CD4-positive, CD25-positive, alpha-beta regulatory T cell (primary cell): Measurements from ENCODE around the gene LMO2. TPM values are rescaled to one million over a fixed set of nuclear protein-coding genes. Genes with fewer than 3 reads are reported as not detected.

Experiments
- ATAC-seq, 2 donors: fragments of 150-1000 bp; cut with Tn5 transposase; one replicate each; pipeline ENCODE4 v1.10.0; 2021; ENCODE audit warnings: low read depth in 2 of 2, moderate number of reproducible peaks in 2 of 2, moderate library complexity in 1 of 2
- DNase-seq, 3 donors: peaks; one replicate each; pipeline versions ENCODE4 v3.0.0 to v3.0.0-alpha.2; 2012 to 2022; ENCODE audit warnings: mixed read lengths in 1 of 3
- H3K27ac ChIP-seq: one replicate; pipeline ENCODE4 v1.7.0; 2013; ENCODE audit warnings: mild to moderate bottlenecking, low read length; ENCODE audit not compliant: insufficient read depth, poor library complexity, severe bottlenecking
- H3K27me3 ChIP-seq: one replicate; pipeline ENCODE4 v1.7.0; 2013; ENCODE audit warnings: low read length; ENCODE audit not compliant: control insufficient read depth, insufficient read depth
- H3K36me3 ChIP-seq: one replicate; pipeline ENCODE4 v1.7.0; 2013; ENCODE audit warnings: mild to moderate bottlenecking, low read length, moderate library complexity; ENCODE audit not compliant: control insufficient read depth, insufficient read depth
- H3K4me1 ChIP-seq: 2 replicates; pipeline ENCODE4 v1.7.0; 2013; ENCODE audit warnings: mild to moderate bottlenecking, low read length; ENCODE audit not compliant: insufficient read depth, control insufficient read depth, poor library complexity, severe bottlenecking
- H3K4me3 ChIP-seq: one replicate; pipeline ENCODE4 v1.7.0; 2013; ENCODE audit warnings: low read depth, mild to moderate bottlenecking, low read length, moderate library complexity
- H3K9me3 ChIP-seq, 2 experiments: 1 replicate in 1 of 2; 2 replicates in 1 of 2; pipeline ENCODE4 v1.7.0; 2013; ENCODE audit warnings: low read length in 2 of 2, mild to moderate bottlenecking in 1 of 2, moderate library complexity in 1 of 2; ENCODE audit not compliant: control insufficient read depth in 2 of 2
- H3K27ac Mint-ChIP-seq, 3 donors: one replicate each; pipeline ENCODE4 v1.8.0; 2020 to 2022; ENCODE audit warnings: mild to moderate bottlenecking in 3 of 3, mixed read lengths in 3 of 3, moderate library complexity in 2 of 3
- H3K27me3 Mint-ChIP-seq: one replicate; pipeline ENCODE4 v1.8.0; 2022; ENCODE audit warnings: mild to moderate bottlenecking, mixed read lengths
- H3K36me3 Mint-ChIP-seq: one replicate; pipeline ENCODE4 v1.8.0; 2020; ENCODE audit warnings: mixed read lengths
- H3K4me1 Mint-ChIP-seq, 4 donors: one replicate each; pipeline ENCODE4 v1.8.0; 2020 to 2022; ENCODE audit warnings: mixed read lengths in 4 of 4, mild to moderate bottlenecking in 1 of 4
- H3K4me3 Mint-ChIP-seq, 4 donors: one replicate each; pipeline ENCODE4 v1.8.0; 2020 to 2022; ENCODE audit warnings: mild to moderate bottlenecking in 4 of 4, mixed read lengths in 4 of 4, moderate library complexity in 3 of 4
- H3K9me3 Mint-ChIP-seq, 7 donors: one replicate each; pipeline ENCODE4 v1.8.0; 2020 to 2022; ENCODE audit warnings: mixed read lengths in 7 of 7, mild to moderate bottlenecking in 3 of 7, moderate library complexity in 2 of 7
- polyA plus RNA-seq, 4 donors: library from polyadenylated mRNA; unstranded; fragments of 300-500 nt; fragmentation: Illumina TruSeq; gene quantifications; one replicate each; pipeline ENCODE4 v1.2.3, GENCODE V29; 2021
- total RNA-seq: library from RNA; stranded (reverse); gene quantifications from one replicate; pipeline ENCODE4 v1.2.3, GENCODE V29; 2022

LMO2 gene
- total RNA-seq = 1.9 TPM
- under 1 TPM in 1 of 4 donors, not detected in 3; 0.13 TPM for polyA plus RNA-seq

DNA sequence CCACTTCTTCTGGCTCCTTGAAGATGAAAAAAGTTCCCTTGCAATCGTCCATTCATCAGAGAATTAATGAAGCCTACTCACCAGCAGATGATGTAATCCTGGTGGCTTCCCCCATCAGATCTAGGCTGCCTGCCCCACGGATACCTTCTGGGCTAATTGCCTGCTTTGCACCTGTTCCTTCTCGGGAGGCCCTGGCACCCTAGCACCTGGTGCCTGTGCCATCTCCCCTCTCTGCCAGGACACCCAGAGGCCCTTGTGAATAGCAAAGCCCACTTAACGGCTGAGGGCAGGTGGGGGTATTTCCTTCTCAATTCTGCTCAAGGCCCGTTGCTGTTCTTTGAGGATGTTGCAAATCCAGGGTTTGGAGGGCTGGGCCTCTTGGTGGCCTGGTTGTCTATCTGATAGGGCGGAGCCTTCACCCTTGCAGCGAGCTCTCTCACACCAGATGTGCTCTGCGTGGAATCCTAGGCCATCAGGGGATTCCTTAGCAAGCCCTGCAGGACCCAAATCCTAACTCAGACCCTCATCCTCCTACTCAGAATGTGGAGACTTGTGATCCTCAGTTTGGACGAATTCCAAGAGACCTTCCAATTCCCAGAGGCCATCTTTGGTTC lies at the start of gene LMO2:
Gene LMO2, minus strand, starts transcription at position 363 of the 614 bp plus-strand sequence. CDS start 22,360 bp downstream, outside the sequence.
- H3K27ac ChIP-seq = no peak within 1 kb of the TSS
- H3K36me3 Mint-ChIP-seq = no peaks in the 10 kb centered on the region
- H3K27me3 ChIP-seq = peaks cover 27% of the 10 kb centered on the region

DNA sequence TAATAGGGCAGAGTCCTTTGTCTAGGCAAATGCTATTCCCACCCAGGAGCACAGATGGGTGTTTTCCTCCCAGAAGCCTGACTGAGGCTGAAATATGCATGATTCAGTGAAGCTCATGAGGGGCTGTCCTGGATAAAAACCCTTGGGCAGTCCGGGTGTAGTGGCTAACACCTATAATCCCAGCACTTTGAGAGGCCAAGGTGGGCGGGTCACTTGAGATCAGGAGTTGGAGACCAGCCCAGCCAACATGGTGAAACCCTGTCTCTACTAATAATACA lies 48.6 kb upstream of the LMO2 start:
- Mint-ChIP-seq H3K4me3 (no peak overlapping the region), H3K27ac (no peak overlapping the region), H3K36me3 (no peaks in the 10 kb centered on the region), H3K27me3 (no peaks in the 10 kb centered on the region), H3K4me1 (no peaks in the 10 kb centered on the region), H3K9me3 (no peaks in the 10 kb centered on the region)
- Histone ChIP-seq H3K4me1 (no peaks in the 10 kb centered on the region), H3K9me3 (no peaks in the 10 kb centered on the region), H3K4me3 (no peak overlapping the region), H3K27ac (no peak overlapping the region), H3K36me3 (no peaks in the 10 kb centered on the region), H3K27me3 (no peaks in the 10 kb centered on the region)
- no peak for ATAC-seq
- no peak for DNase-seq

More for the DNA sequence above, at the start of gene LMO2:
- H3K36me3 ChIP-seq = no peaks in the 10 kb centered on the region
- Mint-ChIP-seq H3K4me1 (peaks cover 0 to 20% (median 8%) of the 10 kb centered on the region in 4 donors), H3K27ac (no peak within 1 kb of the TSS), H3K4me3 (no peak within 1 kb of the TSS), H3K9me3 (peaks cover 0 to 3% (median 0%) of the 10 kb centered on the region in 7 donors), H3K27me3 (peaks cover 48% of the 10 kb centered on the region)
- no peak for ATAC-seq
- DNase-seq = no peak
- H3K4me1 ChIP-seq = peaks cover 8% of the 10 kb centered on the region
- no peaks in the 10 kb centered on the region for H3K9me3 ChIP-seq
- no peak within 1 kb of the TSS for H3K4me3 ChIP-seq

GRCh38 chr11:33936725-33937604 lies 45.1 kb upstream of the LMO2 start:
- no peaks in the 10 kb centered on the region for H3K36me3 ChIP-seq
- no peaks in the 10 kb centered on the region for H3K9me3 ChIP-seq
- no peak overlapping the region for H3K4me3 ChIP-seq
- ATAC-seq = no peak
- H3K4me1 Mint-ChIP-seq = no peaks in the 10 kb centered on the region
- H3K27ac Mint-ChIP-seq = peak overlapping the region in 1 of 3 donors; percentile 40
- peaks cover 0 to 7% (median 1%) of the 10 kb centered on the region in 7 donors for H3K9me3 Mint-ChIP-seq
- no peak for DNase-seq
- H3K36me3 Mint-ChIP-seq = no peaks in the 10 kb centered on the region
- H3K27me3 Mint-ChIP-seq = no peaks in the 10 kb centered on the region
- no peaks in the 10 kb centered on the region for H3K27me3 ChIP-seq
- H3K27ac ChIP-seq = no peak overlapping the region
- no peak overlapping the region for H3K4me3 Mint-ChIP-seq
- H3K4me1 ChIP-seq = no peaks in the 10 kb centered on the region

DNA sequence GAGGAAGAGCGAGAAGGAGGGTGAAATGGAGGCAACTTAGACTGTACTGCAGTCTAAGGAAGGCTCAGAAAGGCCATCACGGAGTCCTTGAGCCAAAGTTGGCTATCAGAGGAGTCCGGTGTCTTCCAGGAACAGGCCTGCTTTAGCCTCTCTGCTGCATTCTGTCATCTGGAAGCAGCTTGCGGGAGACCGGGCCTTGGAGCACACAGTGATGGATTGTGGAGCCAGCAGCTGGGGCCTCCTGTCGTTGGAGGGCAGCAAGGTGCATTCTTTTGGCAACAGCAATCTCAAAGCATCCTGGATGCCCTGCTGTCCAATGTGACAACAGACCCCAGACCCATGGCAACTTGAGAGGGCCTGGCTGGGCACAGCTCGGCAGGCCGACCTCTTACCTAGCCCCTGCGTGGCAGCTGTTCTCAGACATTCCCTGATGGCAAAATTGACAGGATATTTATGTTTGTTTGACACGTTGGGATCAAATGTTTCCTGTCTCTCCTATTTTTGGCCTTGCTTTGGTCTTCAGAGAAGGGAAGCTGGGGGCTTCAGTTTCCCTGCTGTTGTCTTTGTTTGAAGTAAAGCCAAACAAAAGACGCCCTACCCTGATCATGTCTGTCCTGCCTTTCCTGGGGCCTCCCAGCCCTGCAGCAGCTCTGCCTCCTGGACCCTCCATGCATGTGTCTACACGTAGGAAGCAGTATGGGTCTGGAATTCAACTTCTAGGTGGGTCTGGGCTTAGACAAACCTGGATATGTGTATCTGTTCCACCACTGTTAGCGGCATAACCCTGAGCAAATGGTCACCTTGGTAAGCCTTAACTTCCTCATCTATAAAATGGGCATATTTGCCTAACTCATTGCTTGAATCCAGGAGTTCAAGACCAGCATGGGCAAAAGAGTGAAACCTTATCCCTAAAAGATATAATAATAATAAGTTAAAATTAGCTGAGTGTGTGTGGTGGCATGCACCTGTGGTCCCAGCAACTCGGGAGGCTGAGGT lies 43.9 kb upstream of the LMO2 start:
- Histone ChIP-seq H3K27ac (no peak overlapping the region), H3K4me3 (no peak overlapping the region), H3K9me3 (peaks cover 0 to 7% of the 10 kb centered on the region in 2 experiments), H3K4me1 (no peaks in the 10 kb centered on the region), H3K36me3 (no peaks in the 10 kb centered on the region), H3K27me3 (no peaks in the 10 kb centered on the region)
- no peak overlapping the region for H3K4me3 Mint-ChIP-seq
- ATAC-seq (no peak), DNase-seq (no peak)
- no peaks in the 10 kb centered on the region for H3K36me3 Mint-ChIP-seq
- no peak overlapping the region for H3K27ac Mint-ChIP-seq
- H3K9me3 Mint-ChIP-seq = peaks cover 0 to 16% (median 3%) of the 10 kb centered on the region in 7 donors
- no peaks in the 10 kb centered on the region for H3K4me1 Mint-ChIP-seq
- peaks cover 6% of the 10 kb centered on the region for H3K27me3 Mint-ChIP-seq

DNA sequence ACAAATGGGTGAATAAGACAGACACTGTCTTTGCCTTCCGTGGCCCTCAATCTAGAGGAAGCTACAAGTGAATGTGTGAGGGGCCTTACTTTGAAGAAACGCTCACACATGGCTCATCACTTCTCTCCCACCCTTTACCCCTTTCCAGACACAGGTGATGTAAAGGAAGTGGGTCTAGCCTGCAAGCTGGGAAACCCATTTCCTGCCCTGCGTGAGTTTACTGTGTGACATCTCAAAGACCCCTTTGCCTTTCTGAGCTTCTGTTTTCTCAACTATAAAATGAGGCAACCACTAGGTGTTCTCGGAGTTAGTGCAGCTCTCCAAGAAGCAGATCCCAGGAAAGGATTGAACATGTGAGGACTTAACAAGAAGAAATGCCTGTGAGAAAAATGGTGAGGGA lies 43.1 kb upstream of the LMO2 start:
- no peak overlapping the region for H3K27ac Mint-ChIP-seq
- H3K4me3 Mint-ChIP-seq = no peak overlapping the region
- DNase-seq (no peak), ATAC-seq (no peak)
- peaks cover 0 to 16% (median 3%) of the 10 kb centered on the region in 7 donors for H3K9me3 Mint-ChIP-seq
- Histone ChIP-seq H3K4me3 (no peak overlapping the region), H3K9me3 (peaks cover 0 to 7% of the 10 kb centered on the region in 2 experiments), H3K4me1 (no peaks in the 10 kb centered on the region), H3K27me3 (no peaks in the 10 kb centered on the region), H3K27ac (no peak overlapping the region), H3K36me3 (no peaks in the 10 kb centered on the region)
- H3K27me3 Mint-ChIP-seq = peaks cover 6% of the 10 kb centered on the region
- no peaks in the 10 kb centered on the region for H3K36me3 Mint-ChIP-seq
- peaks cover 0 to under 1% (median 0%) of the 10 kb centered on the region in 4 donors for H3K4me1 Mint-ChIP-seq

- Histone ChIP-seq H3K36me3 (no peaks in the 10 kb centered on the region), H3K4me1 (no peaks in the 10 kb centered on the region), H3K4me3 (no peak overlapping the region), H3K9me3 (peaks cover 0 to 7% of the 10 kb centered on the region in 2 experiments), H3K27me3 (no peaks in the 10 kb centered on the region), H3K27ac (no peak overlapping the region)
- Mint-ChIP-seq H3K4me1 (peaks cover 0 to 2% (median 0%) of the 10 kb centered on the region in 4 donors), H3K9me3 (peaks cover 0 to 16% (median 3%) of the 10 kb centered on the region in 7 donors), H3K4me3 (no peak overlapping the region), H3K36me3 (no peaks in the 10 kb centered on the region), H3K27ac (no peak overlapping the region), H3K27me3 (peaks cover 6% of the 10 kb centered on the region)
- DNase-seq (no peak), ATAC-seq (no peak)
Measured at GRCh38 chr11:33934450-33934849, 42.6 kb upstream of the LMO2 start.

GRCh38 chr11:33933602-33934001 lies 41.7 kb upstream of the LMO2 start:
- no peaks in the 10 kb centered on the region for H3K36me3 Mint-ChIP-seq
- no peak overlapping the region for H3K27ac Mint-ChIP-seq

More at GRCh38 chr11:33933602-33934001, 41.7 kb upstream of the LMO2 start:
- ATAC-seq (no peak), DNase-seq (no peak)
- Mint-ChIP-seq H3K9me3 (peaks cover 0 to 16% (median 3%) of the 10 kb centered on the region in 7 donors), H3K4me1 (peaks cover 0 to 2% (median 0%) of the 10 kb centered on the region in 4 donors), H3K27me3 (peaks cover 6% of the 10 kb centered on the region), H3K4me3 (no peak overlapping the region)
- Histone ChIP-seq H3K36me3 (no peaks in the 10 kb centered on the region), H3K4me1 (no peaks in the 10 kb centered on the region), H3K27ac (no peak overlapping the region), H3K9me3 (peaks cover 0 to 7% of the 10 kb centered on the region in 2 experiments), H3K27me3 (no peaks in the 10 kb centered on the region), H3K4me3 (no peak overlapping the region)
